Measurements from ENCODE around the gene PDRG1.

PDRG1 gene

DNA sequence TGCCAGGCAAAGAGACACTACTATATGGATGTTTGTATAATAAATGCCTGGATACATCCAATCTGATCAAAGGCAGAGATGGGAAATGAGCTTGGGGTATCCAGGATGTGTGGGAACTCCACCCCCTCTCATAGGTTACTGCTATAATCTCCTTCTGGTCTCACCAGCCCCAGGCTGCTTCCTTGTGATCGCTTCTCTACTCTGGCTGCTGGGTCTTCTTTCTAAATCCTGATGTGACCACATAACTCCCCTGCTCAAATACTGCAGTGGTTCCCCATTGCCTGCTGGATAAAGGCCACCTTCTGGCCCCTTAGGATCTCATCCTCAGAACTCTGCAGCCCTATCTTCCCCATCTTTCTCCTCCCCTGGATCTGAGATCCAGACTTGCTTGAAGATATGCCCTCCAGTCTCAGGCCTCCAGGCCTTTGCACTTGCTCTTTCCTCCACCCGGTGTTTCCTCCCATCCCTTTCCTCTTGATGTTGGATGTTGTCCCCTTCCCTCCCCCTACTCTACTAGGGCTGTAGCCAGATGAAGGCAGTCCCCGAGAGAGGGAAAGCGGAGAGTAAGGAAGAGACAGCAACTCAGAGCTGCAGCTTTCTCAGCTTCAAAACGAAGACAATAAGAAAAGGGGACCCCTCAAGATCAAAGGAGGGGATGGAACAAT is 15.3 kb upstream of the PDRG1 start:
- H3K36me3 ChIP-seq (ENCODE audit: insufficient read depth, low read length) = no peaks in the 10 kb centered on the region
- no peaks in the 10 kb centered on the region for H3K79me2 ChIP-seq (ENCODE audit: control insufficient read depth, insufficient read depth, low read length, unreplicated experiment)
- no peaks in the 10 kb centered on the region for H3K4me1 ChIP-seq (ENCODE audit: control insufficient read depth, insufficient read depth, low read length, unreplicated experiment)
- H3K27ac ChIP-seq (ENCODE audit: low read depth, low read length) = no peak overlapping the region
- H3K4me3 ChIP-seq (ENCODE audit: low read depth, low read length) = no peak overlapping the region
- no peak overlapping the region for H2AFZ ChIP-seq (ENCODE audit: low read length, unreplicated experiment)
- H3K27me3 ChIP-seq (ENCODE audit: insufficient read depth, low read length) = peaks cover 92% of the 10 kb centered on the region

DNA sequence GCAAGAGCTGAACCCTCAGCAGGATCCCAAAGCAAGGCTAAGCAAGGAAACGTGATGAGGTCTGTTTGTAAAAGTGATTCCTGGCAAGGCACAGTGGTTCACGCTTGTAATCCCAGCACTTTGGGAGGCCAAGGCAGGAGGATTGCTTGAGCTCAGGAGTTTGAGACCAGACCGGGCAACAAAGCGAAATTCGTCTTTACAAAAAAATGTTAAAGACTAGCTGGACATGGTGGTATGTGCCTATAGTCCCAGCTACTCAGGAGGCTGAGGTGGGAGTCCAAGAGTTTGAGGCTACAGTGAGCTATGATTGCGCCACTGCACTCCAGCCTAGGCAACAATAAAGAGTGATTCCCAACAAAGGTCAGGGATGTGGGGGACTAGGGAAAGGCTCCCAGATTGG is 12.0 kb upstream of the PDRG1 start:
- Histone ChIP-seq H3K27me3 (ENCODE audit: insufficient read depth, low read length) (peaks cover 91% of the 10 kb centered on the region), H3K4me1 (ENCODE audit: control insufficient read depth, insufficient read depth, low read length, unreplicated experiment) (no peaks in the 10 kb centered on the region), H3K27ac (ENCODE audit: low read depth, low read length) (no peak overlapping the region), H3K36me3 (ENCODE audit: insufficient read depth, low read length) (no peaks in the 10 kb centered on the region), H3K79me2 (ENCODE audit: control insufficient read depth, insufficient read depth, low read length, unreplicated experiment) (no peaks in the 10 kb centered on the region), H2AFZ (ENCODE audit: low read length, unreplicated experiment) (no peak overlapping the region), H3K4me3 (ENCODE audit: low read depth, low read length) (no peak overlapping the region)

DNA sequence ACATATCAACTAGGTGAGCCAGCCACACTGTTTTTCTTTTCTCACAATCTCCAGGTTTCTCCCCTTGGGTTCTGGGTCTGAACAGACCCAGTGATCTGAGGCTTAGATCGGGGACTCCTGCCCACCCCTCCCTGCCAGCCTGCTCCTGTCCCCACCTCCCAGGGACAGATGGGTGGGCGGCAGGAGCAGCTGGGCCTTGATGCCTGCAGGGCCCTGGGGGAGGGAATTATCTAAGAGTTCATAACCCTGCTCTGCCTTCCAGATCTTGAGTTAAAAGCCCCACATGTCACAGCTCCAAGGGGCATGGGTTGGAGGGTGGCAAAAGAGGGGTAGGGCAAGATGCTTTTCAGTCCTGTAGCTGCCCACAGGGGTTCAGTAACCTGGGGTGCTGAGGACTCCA is 10.9 kb upstream of the PDRG1 start:
- no peaks in the 10 kb centered on the region for H3K79me2 ChIP-seq (ENCODE audit: control insufficient read depth, insufficient read depth, low read length, unreplicated experiment)
- H3K36me3 ChIP-seq (ENCODE audit: insufficient read depth, low read length) = no peaks in the 10 kb centered on the region
- H2AFZ ChIP-seq (ENCODE audit: low read length, unreplicated experiment) = no peak overlapping the region
- no peak overlapping the region for H3K4me3 ChIP-seq (ENCODE audit: low read depth, low read length)
- no peak overlapping the region for H3K27ac ChIP-seq (ENCODE audit: low read depth, low read length)
- peaks cover 96% of the 10 kb centered on the region for H3K27me3 ChIP-seq (ENCODE audit: insufficient read depth, low read length)
- H3K4me1 ChIP-seq (ENCODE audit: control insufficient read depth, insufficient read depth, low read length, unreplicated experiment) = no peaks in the 10 kb centered on the region

DNA sequence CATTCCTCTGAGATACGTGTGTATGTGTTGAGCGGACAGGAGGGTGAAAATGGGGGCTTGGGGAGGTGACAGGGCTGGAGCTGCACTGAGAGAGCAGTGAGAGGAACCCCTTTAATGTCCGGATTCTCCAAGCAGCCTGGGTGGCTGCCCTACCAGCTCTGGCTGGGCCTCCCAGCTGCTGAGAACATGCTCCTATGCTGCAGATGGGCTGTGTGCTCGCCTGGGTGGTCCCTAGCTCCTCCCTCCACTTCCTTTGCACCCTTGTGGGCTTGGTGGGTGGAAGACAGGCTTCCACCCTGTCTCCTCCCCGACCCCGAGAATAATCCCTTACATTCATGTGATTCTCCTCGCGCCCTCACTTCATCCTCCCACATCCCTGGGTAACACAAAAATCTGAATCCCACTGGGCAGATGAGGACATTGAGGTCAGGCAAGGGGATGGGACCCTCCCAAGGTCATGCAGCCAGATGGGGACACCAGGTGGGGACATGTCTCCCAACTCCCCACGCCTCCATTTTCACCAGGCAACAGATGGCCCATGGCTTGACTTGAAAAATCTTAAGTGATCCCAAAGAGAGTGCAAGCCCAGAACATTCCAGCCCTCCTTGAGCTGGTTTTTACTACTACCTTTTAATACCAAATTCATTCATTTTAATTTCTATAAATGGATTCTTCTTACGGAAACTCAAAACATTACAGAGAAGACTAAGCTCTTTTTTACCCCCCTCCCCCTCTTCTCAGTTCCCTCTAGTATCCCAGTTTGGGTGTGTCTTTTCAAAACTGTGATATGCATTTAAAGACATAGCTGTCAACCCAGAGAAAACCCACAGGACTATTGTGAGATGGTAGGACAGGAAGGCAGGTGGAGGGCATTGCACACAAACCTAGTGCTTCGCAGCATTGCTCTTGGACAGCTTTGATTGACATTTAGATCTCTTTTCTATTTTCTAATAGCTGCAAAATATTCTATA is 5.0 kb upstream of the PDRG1 start:
- Histone ChIP-seq H3K4me3 (ENCODE audit: low read depth, low read length) (no peak overlapping the region), H3K4me1 (ENCODE audit: control insufficient read depth, insufficient read depth, low read length, unreplicated experiment) (no peaks in the 10 kb centered on the region), H3K36me3 (ENCODE audit: insufficient read depth, low read length) (no peaks in the 10 kb centered on the region), H3K27me3 (ENCODE audit: insufficient read depth, low read length) (peaks cover 63% of the 10 kb centered on the region), H2AFZ (ENCODE audit: low read length, unreplicated experiment) (no peak overlapping the region), H3K27ac (ENCODE audit: low read depth, low read length) (no peak overlapping the region), H3K79me2 (ENCODE audit: control insufficient read depth, insufficient read depth, low read length, unreplicated experiment) (no peaks in the 10 kb centered on the region)

DNA sequence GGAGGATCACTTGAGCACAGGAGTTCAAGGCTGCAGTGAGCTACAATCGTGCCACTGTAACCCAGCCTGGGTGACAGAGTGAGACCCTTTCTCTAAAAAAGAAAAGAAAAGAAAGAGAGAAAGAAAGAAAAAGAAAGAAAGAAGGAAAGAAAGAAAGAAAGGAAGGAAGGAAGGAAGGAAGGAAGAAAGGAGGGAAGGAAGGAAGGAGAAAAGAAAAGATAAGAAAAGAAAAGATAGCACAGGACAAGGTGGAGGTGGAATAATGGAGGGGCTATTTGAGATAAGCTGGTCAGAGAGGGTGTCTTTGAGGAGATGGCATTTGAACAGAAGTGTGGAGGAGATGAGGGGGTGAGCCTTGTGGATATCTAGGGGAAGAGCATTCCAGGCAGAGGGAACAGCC is 2.7 kb upstream of the PDRG1 start:
- peaks cover 39% of the 10 kb centered on the region for H3K27me3 ChIP-seq (ENCODE audit: insufficient read depth, low read length)
- H3K27ac ChIP-seq (ENCODE audit: low read depth, low read length) = no peak overlapping the region
- H3K4me1 ChIP-seq (ENCODE audit: control insufficient read depth, insufficient read depth, low read length, unreplicated experiment) = peaks cover 9% of the 10 kb centered on the region

DNA sequence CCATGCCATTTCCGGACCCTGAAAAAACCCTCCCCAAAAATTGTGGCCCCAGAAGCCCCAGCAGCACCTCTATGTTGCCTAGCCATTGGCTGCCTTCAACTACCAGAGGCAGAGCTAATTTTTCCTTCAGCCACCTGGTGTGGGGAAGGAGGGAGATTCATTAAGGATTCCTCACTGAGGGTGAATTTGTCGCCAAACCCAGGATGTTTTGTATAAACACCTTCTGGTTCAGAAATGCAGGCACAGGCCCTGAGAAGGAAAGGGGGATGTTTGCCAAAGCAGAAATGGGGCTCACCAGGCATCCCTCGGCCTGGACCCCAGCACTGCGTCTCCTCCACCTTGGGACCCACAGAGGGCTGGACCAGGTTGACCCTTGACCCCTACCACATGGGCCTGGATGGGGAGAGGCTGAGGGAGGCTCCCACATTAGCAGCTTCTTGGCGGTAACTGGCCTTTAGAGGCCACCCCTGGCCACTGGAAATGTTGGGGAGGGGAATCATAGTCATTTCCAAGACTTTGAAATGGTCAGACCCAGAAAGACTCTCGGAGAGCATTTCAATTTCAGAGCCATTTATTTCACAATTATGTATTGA is 1.8 kb upstream of the PDRG1 start:
- Histone ChIP-seq H3K79me2 (ENCODE audit: control insufficient read depth, insufficient read depth, low read length, unreplicated experiment) (peaks cover 23% of the 10 kb centered on the region), H3K4me1 (ENCODE audit: control insufficient read depth, insufficient read depth, low read length, unreplicated experiment) (peaks cover 9% of the 10 kb centered on the region), H3K27ac (ENCODE audit: low read depth, low read length) (no peak overlapping the region), H2AFZ (ENCODE audit: low read length, unreplicated experiment) (no peak overlapping the region), H3K27me3 (ENCODE audit: insufficient read depth, low read length) (peaks cover 31% of the 10 kb centered on the region), H3K36me3 (ENCODE audit: insufficient read depth, low read length) (peaks cover 10% of the 10 kb centered on the region; the same call in 1 of the 2 replicates), H3K4me3 (ENCODE audit: low read depth, low read length) (no peak overlapping the region)

More for the DNA sequence above, 2.7 kb upstream of the PDRG1 start:
- no peak overlapping the region for H3K4me3 ChIP-seq (ENCODE audit: low read depth, low read length)
- peaks cover 23% of the 10 kb centered on the region for H3K79me2 ChIP-seq (ENCODE audit: control insufficient read depth, insufficient read depth, low read length, unreplicated experiment)
- H3K36me3 ChIP-seq (ENCODE audit: insufficient read depth, low read length) = 0 out of 2 replicates have a peak, but pooled peaks cover 6% of the 10 kb centered on the region
- no peak overlapping the region for H2AFZ ChIP-seq (ENCODE audit: low read length, unreplicated experiment)

DNA sequence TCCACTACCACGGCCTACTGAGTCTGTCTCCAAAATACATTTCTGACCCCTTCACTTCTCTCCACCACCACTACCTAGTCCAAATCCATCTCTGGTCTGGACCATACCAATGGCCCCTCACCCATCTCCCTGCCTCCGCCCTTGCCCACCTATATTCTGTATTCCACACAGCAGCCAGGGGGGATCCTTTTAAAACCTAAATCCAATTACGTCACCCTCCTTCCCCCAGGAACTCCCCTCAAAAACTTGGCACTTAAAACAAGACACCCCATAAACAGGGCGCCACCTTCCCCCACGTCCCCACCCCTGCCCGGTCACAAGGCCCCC is 680 bp downstream of the PDRG1 start:
- peaks cover 9% of the 10 kb centered on the region for H3K4me1 ChIP-seq (ENCODE audit: control insufficient read depth, insufficient read depth, low read length, unreplicated experiment)
- H3K79me2 ChIP-seq (ENCODE audit: control insufficient read depth, insufficient read depth, low read length, unreplicated experiment) = peaks cover 23% of the 10 kb centered on the region
- H3K4me3 ChIP-seq (ENCODE audit: low read depth, low read length) = peak overlapping the region; percentile 89
- H2AFZ ChIP-seq (ENCODE audit: low read length, unreplicated experiment) = peak overlapping the region; percentile 83
- peaks cover 9% of the 10 kb centered on the region for H3K27me3 ChIP-seq (ENCODE audit: insufficient read depth, low read length)
- peaks cover 26% of the 10 kb centered on the region for H3K36me3 ChIP-seq (ENCODE audit: insufficient read depth, low read length)
- H3K27ac ChIP-seq (ENCODE audit: low read depth, low read length) = no peak overlapping the region

DNA sequence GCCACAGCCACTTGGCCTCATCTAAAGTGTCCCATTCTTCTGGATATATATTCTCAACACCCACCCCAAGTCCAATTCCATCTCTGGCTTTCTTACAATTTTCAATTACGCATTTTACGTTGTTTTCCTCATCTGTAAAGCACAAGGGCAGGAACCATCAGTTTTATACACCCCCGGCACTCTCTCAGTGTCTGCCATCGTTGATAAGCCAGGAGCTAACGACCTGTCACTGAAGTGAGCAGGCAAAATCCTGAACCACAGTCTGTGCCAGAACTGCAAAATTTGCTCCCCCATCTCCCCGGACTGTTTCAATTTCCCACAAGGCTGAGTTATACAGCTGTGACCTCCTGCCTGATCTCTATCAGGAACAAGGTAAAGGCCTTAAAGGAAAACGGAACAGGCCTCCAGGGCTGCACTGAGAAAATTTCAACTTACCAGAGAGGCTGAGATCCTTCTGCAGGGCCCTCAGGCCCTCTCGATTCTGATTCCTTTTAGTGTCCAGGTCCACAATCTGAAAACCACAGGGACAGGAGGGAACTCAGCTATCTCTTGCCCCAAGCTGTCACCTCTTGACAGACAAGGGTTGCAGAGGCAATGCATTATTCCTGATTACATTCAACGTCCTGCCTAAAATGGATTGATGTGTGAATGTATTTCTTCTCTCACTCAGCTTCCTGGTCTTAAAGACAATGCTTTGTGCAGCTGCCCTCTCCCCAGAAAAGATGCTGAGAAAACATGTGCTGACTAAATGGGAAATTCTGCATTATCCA is 1.8 kb downstream of the PDRG1 start:
- H3K79me2 ChIP-seq (ENCODE audit: control insufficient read depth, insufficient read depth, low read length, unreplicated experiment) = peaks cover 23% of the 10 kb centered on the region
- H2AFZ ChIP-seq (ENCODE audit: low read length, unreplicated experiment) = no peak overlapping the region
- peaks cover 26% of the 10 kb centered on the region for H3K36me3 ChIP-seq (ENCODE audit: insufficient read depth, low read length)
- peak overlapping the region; percentile 89 for H3K4me3 ChIP-seq (ENCODE audit: low read depth, low read length)
- H3K27ac ChIP-seq (ENCODE audit: low read depth, low read length) = no peak overlapping the region
- peaks cover 9% of the 10 kb centered on the region for H3K4me1 ChIP-seq (ENCODE audit: control insufficient read depth, insufficient read depth, low read length, unreplicated experiment)
- 0 out of 2 replicates have a peak, but pooled peaks cover 4% of the 10 kb centered on the region for H3K27me3 ChIP-seq (ENCODE audit: insufficient read depth, low read length)

DNA sequence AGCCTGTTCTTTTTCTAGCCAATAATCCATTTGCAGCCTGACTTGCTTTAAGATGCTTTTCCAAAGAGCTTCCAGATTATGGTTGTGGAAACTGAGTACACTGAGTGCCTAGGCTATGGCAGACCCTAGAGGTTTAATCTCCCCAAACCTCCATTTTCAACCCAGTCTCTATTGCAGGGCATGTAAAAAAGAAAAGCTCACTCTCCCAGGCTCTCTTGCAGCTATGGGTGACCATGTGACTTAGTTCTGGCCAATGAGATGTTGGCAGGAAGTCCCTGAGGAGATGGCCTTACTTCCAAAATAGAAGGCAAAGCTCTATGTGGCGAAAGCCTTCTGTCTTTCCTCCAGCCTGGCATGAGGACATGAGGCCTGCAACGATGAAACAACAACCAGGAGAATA is 3.8 kb downstream of the PDRG1 start:
- H3K4me3 ChIP-seq (ENCODE audit: low read depth, low read length) = no peak overlapping the region
- no peak overlapping the region for H2AFZ ChIP-seq (ENCODE audit: low read length, unreplicated experiment)
- peaks cover 26% of the 10 kb centered on the region for H3K36me3 ChIP-seq (ENCODE audit: insufficient read depth, low read length)
- no peaks in the 10 kb centered on the region for H3K27me3 ChIP-seq (ENCODE audit: insufficient read depth, low read length)
- peaks cover 9% of the 10 kb centered on the region for H3K4me1 ChIP-seq (ENCODE audit: control insufficient read depth, insufficient read depth, low read length, unreplicated experiment)
- H3K79me2 ChIP-seq (ENCODE audit: control insufficient read depth, insufficient read depth, low read length, unreplicated experiment) = peaks cover 23% of the 10 kb centered on the region
- H3K27ac ChIP-seq (ENCODE audit: low read depth, low read length) = no peak overlapping the region

DNA sequence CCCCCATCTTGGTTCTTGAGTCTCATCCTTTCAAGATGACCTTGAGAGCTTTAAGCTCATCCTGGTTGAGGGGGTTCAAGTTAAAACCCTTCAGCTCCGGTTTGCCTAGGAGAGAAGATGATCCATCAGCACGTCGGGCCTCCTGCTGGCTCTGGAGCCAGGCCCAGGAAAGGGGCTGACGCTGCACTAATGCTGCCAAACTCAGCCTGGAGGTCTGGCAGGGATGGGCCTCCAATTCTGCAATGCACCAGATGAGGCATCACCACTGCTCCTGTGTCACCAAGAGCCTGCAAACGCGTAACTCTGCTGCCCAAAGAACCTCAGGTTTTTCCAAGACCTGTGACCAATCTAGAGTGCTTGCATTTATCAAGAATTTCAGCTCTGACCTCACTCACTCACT is 6.1 kb downstream of the PDRG1 start:
- Histone ChIP-seq H3K36me3 (ENCODE audit: insufficient read depth, low read length) (peaks cover 26% of the 10 kb centered on the region), H2AFZ (ENCODE audit: low read length, unreplicated experiment) (no peak overlapping the region), H3K79me2 (ENCODE audit: control insufficient read depth, insufficient read depth, low read length, unreplicated experiment) (peaks cover 13% of the 10 kb centered on the region), H3K4me3 (ENCODE audit: low read depth, low read length) (no peak overlapping the region), H3K27ac (ENCODE audit: low read depth, low read length) (no peak overlapping the region), H3K27me3 (ENCODE audit: insufficient read depth, low read length) (no peaks in the 10 kb centered on the region), H3K4me1 (ENCODE audit: control insufficient read depth, insufficient read depth, low read length, unreplicated experiment) (peaks cover 6% of the 10 kb centered on the region)

Data from ACC112 (cell line).